ENCODE data around the gene ENTPD7. TPM values are rescaled to one million over a fixed set of nuclear protein-coding genes. Genes with fewer than 3 reads are reported as not detected.

ENTPD7 gene
- total and polyA plus RNA-seq, 7 donors: 1.2 to 6.6 (median 3.5) TPM

GRCh38 chr10:99629625-99629978 is 29.7 kb upstream of the ENTPD7 start:
- H3K27me3 ChIP-seq: no peaks in the 10 kb centered on the region
- no peak for DNase-seq
- TF ChIP-seq, protein P1, sequence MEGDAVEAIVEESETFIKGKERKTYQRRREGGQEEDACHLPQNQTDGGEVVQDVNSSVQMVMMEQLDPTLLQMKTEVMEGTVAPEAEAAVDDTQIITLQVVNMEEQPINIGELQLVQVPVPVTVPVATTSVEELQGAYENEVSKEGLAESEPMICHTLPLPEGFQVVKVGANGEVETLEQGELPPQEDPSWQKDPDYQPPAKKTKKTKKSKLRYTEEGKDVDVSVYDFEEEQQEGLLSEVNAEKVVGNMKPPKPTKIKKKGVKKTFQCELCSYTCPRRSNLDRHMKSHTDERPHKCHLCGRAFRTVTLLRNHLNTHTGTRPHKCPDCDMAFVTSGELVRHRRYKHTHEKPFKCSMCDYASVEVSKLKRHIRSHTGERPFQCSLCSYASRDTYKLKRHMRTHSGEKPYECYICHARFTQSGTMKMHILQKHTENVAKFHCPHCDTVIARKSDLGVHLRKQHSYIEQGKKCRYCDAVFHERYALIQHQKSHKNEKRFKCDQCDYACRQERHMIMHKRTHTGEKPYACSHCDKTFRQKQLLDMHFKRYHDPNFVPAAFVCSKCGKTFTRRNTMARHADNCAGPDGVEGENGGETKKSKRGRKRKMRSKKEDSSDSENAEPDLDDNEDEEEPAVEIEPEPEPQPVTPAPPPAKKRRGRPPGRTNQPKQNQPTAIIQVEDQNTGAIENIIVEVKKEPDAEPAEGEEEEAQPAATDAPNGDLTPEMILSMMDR (IDR thresholded peaks at IDR 0.05): no peak
- TF ChIP-seq POLR2A (IDR thresholded peaks at IDR 0.05): no peak
- no peak for TF ChIP-seq EP300 (IDR thresholded peaks at IDR 0.05)
- no peak for TF ChIP-seq POLR2AphosphoS5 (IDR thresholded peaks at IDR 0.05)
- no peak overlapping the region for H3K4me3 ChIP-seq
- intact Hi-C loops (cut with DNase I): no loop called here
- no peaks in the 10 kb centered on the region for H3K9me3 ChIP-seq
- 61 to 92% methylated on average over 3 of the region's 3 CpGs for WGBS, 2 donors
- H3K36me3 ChIP-seq: no peaks in the 10 kb centered on the region
- H3K27ac ChIP-seq: no peak overlapping the region
- no peaks in the 10 kb centered on the region for H3K4me1 ChIP-seq

DNA sequence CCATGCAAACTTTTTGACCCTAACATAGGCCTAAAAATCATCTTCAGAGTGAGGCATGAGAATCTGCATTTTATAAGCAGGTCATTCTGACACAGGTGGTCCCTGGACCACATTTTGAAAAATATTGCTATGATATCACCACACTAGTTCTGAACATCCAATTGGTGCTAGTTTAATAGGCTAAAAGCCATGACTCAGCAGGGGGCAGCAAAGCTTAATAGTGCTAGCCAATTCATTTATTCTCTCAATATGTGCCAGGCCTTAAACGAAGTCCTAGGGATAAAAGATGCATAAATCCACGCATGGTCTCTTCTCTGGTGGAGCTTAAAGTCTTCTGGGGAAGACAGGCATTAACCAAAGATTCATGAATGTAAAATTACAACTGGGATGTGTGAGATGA is 28.9 kb upstream of the ENTPD7 start:
- Histone ChIP-seq H3K4me1 (no peaks in the 10 kb centered on the region), H3K9me3 (no peaks in the 10 kb centered on the region), H3K27me3 (no peaks in the 10 kb centered on the region), H3K27ac (no peak overlapping the region), H3K36me3 (no peaks in the 10 kb centered on the region), H3K4me3 (no peak overlapping the region)
- WGBS, 2 donors: 17 to 42% methylated on average over 2 of the region's 2 CpGs
- intact Hi-C loops (cut with DNase I): loop anchor here (2.0 kb wide), 1 partner anchor 80 kb away; no protein-coding TSS in a partner anchor
- TF ChIP-seq, protein P1 (IDR thresholded peaks at IDR 0.05): peak in 2 of 4 experiments; percentile 9 to 21
- TF ChIP-seq EP300 (IDR thresholded peaks at IDR 0.05): no peak
- DNase-seq: no peak

DNA sequence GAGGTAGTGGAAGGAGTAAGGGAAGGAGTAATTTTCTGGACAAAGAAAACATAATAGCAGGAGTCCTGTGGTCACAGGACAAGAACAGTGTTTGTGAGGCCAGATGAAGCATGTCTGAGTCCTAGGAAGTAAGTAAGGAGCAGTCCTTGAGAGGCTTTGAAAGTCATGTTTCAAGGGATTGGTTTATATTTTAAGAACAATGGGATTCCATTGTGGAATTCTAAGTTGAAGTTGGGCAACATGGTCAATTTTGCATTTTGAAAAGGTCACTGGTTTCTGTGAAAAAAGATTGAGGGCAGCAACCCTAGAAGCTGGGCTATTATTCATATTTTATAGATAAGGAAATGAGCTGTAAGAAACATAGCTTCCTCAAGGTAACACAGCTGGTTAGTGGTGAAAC is 28.3 kb upstream of the ENTPD7 start:
- Histone ChIP-seq H3K9me3 (no peaks in the 10 kb centered on the region), H3K27ac (no peak overlapping the region), H3K27me3 (no peaks in the 10 kb centered on the region), H3K4me3 (no peak overlapping the region), H3K36me3 (no peaks in the 10 kb centered on the region), H3K4me1 (no peaks in the 10 kb centered on the region)
- no peak for DNase-seq
- no peak for TF ChIP-seq POLR2A (IDR thresholded peaks at IDR 0.05)
- TF ChIP-seq EP300 (IDR thresholded peaks at IDR 0.05): no peak
- TF ChIP-seq, protein P1 (IDR thresholded peaks at IDR 0.05): no peak
- intact Hi-C loops (cut with DNase I): loop anchor here (2.0 kb wide), 1 partner anchor 80 kb away; no protein-coding TSS in a partner anchor

DNA sequence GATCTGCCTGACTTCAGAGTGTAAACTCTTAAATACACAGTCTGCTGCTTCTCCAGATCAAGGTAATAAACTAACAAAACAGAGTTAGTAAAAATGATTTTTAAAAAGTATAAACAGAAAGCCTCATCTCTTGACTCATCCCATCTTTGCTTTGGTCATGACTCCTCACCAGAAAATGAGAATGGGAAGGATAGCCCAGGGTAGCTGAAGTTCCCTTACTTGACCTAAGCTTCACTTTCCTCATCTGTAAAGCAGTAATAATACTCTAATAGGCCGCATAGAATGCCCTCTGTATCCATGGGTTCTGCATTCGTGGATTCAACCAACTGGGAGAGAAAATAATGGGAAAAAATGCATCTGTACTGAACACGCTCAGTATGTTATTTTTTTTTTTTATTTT is 27.8 kb upstream of the ENTPD7 start:
- TF ChIP-seq EP300 (IDR thresholded peaks at IDR 0.05): no peak
- TF ChIP-seq POLR2AphosphoS5 (IDR thresholded peaks at IDR 0.05): no peak
- TF ChIP-seq, protein P1 (IDR thresholded peaks at IDR 0.05): no peak
- TF ChIP-seq POLR2A (IDR thresholded peaks at IDR 0.05): no peak
- H3K4me3 ChIP-seq: no peak overlapping the region
- no peaks in the 10 kb centered on the region for H3K9me3 ChIP-seq
- intact Hi-C loops (cut with DNase I): loop anchor here (2.0 kb wide), 1 partner anchor 79 kb away; no protein-coding TSS in a partner anchor
- no peak for DNase-seq
- no peaks in the 10 kb centered on the region for H3K27me3 ChIP-seq
- H3K36me3 ChIP-seq: no peaks in the 10 kb centered on the region
- H3K27ac ChIP-seq: no peak overlapping the region
- H3K4me1 ChIP-seq: no peaks in the 10 kb centered on the region
- WGBS, 2 donors: 89 to 94% methylated on average over 3 of the region's 3 CpGs

- intact Hi-C loops (cut with DNase I): no loop called here
- Histone ChIP-seq H3K36me3 (no peaks in the 10 kb centered on the region), H3K4me3 (no peak overlapping the region), H3K27ac (no peak overlapping the region), H3K9me3 (no peaks in the 10 kb centered on the region), H3K27me3 (no peaks in the 10 kb centered on the region), H3K4me1 (no peaks in the 10 kb centered on the region)
- no peak for DNase-seq
- TF ChIP-seq POLR2A (IDR thresholded peaks at IDR 0.05): no peak
- TF ChIP-seq, protein P1 (IDR thresholded peaks at IDR 0.05): no peak
- TF ChIP-seq POLR2AphosphoS5 (IDR thresholded peaks at IDR 0.05): no peak
- no peak for TF ChIP-seq EP300 (IDR thresholded peaks at IDR 0.05)
Observed at GRCh38 chr10:99633832-99634231, 25.5 kb upstream of the ENTPD7 start.

All from sigmoid colon (tissue), 7 donors.